Mammary epithelial cell (primary cell): Measurements from ENCODE around the gene CAND2.

ENCODE experiments used
- EZH2 ChIP-seq: IDR thresholded peaks from 2 replicates; pipeline ENCODE4 v1.6.1; 2012; ENCODE audit warnings: low read length, inconsistent platforms, borderline replicate concordance
- TF ChIP-seq, protein P1 (sequence below), 2 donors: IDR thresholded peaks in 1 of 2; conservative IDR thresholded peaks in 1 of 2; 2 replicates each; pipeline ENCODE4 v1.5.1; 2011 to 2012; ENCODE audit warnings: inconsistent platforms in 2 of 2, low read length in 2 of 2, mild to moderate bottlenecking in 2 of 2, control low read depth in 1 of 2, low read depth in 1 of 2; ENCODE audit not compliant: insufficient read depth in 1 of 2; ENCODE audit errors: extremely low read depth in 1 of 2

DNA sequence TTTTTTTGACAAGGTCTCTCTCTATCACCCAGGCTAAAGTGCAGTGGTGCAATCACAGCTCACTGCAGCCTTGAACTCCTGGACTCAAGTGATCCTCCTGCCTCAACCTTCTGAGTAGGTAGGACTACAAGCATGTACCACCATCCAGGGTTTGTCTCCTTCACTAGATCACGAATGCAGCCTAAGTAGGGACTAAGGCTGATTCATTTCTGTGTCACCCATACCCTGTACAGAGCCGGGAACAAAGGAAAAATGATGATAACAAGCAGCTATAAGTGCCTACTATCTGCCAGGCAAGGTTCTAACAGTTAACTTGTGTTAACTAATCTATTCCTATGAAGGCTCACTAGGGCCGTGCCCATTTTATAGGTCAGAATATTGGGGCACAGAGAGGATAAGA lies 44.4 kb upstream of the CAND2 start:
- TF ChIP-seq, protein P1, sequence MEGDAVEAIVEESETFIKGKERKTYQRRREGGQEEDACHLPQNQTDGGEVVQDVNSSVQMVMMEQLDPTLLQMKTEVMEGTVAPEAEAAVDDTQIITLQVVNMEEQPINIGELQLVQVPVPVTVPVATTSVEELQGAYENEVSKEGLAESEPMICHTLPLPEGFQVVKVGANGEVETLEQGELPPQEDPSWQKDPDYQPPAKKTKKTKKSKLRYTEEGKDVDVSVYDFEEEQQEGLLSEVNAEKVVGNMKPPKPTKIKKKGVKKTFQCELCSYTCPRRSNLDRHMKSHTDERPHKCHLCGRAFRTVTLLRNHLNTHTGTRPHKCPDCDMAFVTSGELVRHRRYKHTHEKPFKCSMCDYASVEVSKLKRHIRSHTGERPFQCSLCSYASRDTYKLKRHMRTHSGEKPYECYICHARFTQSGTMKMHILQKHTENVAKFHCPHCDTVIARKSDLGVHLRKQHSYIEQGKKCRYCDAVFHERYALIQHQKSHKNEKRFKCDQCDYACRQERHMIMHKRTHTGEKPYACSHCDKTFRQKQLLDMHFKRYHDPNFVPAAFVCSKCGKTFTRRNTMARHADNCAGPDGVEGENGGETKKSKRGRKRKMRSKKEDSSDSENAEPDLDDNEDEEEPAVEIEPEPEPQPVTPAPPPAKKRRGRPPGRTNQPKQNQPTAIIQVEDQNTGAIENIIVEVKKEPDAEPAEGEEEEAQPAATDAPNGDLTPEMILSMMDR (conservative IDR thresholded peaks at IDR 0.05 in 1 of 2, IDR thresholded peaks at IDR 0.05 in 1 of 2; ENCODE audit: extremely low read depth in 1 of 2, insufficient read depth in 1 of 2, low read depth in 1 of 2, low read length in 2 of 2) = no peak
- no peak for TF ChIP-seq EZH2
